K562 (cell line): Measurements from ENCODE around the gene SYN1. TPM values are rescaled to one million over a fixed set of nuclear protein-coding genes. Genes with fewer than 3 reads are reported as not detected.

Source experiments
- FIP1L1 ChIP-seq: fragments of 200-400 bp; formaldehyde crosslinking; IDR thresholded peaks from 2 replicates; pipeline ENCODE4 v1.6.1; 2018; ENCODE audit warnings: mild to moderate bottlenecking, low read depth, low read length; ENCODE audit not compliant: poor library complexity, severe bottlenecking
- KLF16 ChIP-seq: IDR thresholded peaks from 2 replicates; pipeline ENCODE4 v1.6.1; 2016; ENCODE audit warnings: antibody characterized with exemption
- MTA3 ChIP-seq: fragments of 450-650 bp; formaldehyde crosslinking; IDR thresholded peaks from 2 replicates; pipeline ENCODE4 v1.6.1; 2017; ENCODE audit warnings: mild to moderate bottlenecking, borderline replicate concordance
- TCF7 ChIP-seq: sonication (generic); IDR thresholded peaks from 2 replicates; pipeline ENCODE4 v1.6.1; 2016; ENCODE audit warnings: antibody characterized with exemption, borderline replicate concordance
- ZNF408 ChIP-seq: fragments of 250-450 bp; sonication (Bioruptor Pico); IDR thresholded peaks from 2 replicates; pipeline ENCODE4 v1.4.0; 2020; ENCODE audit warnings: low read depth, mild to moderate bottlenecking, moderate library complexity
- ZNF76 ChIP-seq: fragments of 250-450 bp; sonication (Bioruptor Pico); IDR thresholded peaks from 2 replicates; pipeline ENCODE4 v1.4.0; 2020; ENCODE audit warnings: mild to moderate bottlenecking, moderate library complexity, borderline replicate concordance
- polyA plus RNA-seq, 8 experiments: library from polyadenylated mRNA; depleted of rRNA in 4 of 8; stranded (reverse) in 5 of 8; unstranded in 3 of 8; fragments of >200 nt; fragmentation: Nextera tagmentation in 2 of 8; fragmentation: Illumina TruSeq in 1 of 8; extraction: Ambion mirVana in 2 of 8; extraction: Trizol in 1 of 8; gene quantifications; 2 replicates each; pipeline versions ENCODE4 v1.2.1 to v1.2.3, GENCODE V29; 2011 to 2014; ENCODE audit warnings: inconsistent platforms in 1 of 8, missing spikeins in 1 of 8
- total RNA-seq, 7 experiments: library from RNA; depleted of rRNA in 6 of 7; stranded (reverse); fragments of >200 nt in 6 of 7; fragmentation: Illumina TruSeq in 2 of 7; extraction: Trizol in 2 of 7; gene quantifications; 2 replicates each; pipeline versions ENCODE4 v1.2.1 to v1.2.3, GENCODE V29; 2011 to 2021; ENCODE audit warnings: low replicate concordance in 1 of 7
- TF ChIP-seq, protein P1 (sequence below), 2 experiments: fragments of 450-650 bp in 1 of 2; sonication (generic) in 1 of 2; formaldehyde crosslinking in 1 of 2; IDR thresholded peaks; 2 replicates each; pipeline versions ENCODE4 v1.7.1 to v1.9.0; 2016 to 2022; ENCODE audit warnings: inconsistent platforms in 1 of 2, mild to moderate bottlenecking in 1 of 2, missing genetic modification reagents in 1 of 2
- TF ChIP-seq, protein P2 (sequence below): fragments of 450-650 bp; IDR thresholded peaks from 2 replicates; pipeline ENCODE4 v1.7.1; 2018; ENCODE audit warnings: mild to moderate bottlenecking, low read depth; ENCODE audit not compliant: partially characterized antibody
- TF ChIP-seq, protein P3 (sequence below), 2 experiments: fragments of 450-650 bp; IDR thresholded peaks; 2 replicates each; pipeline ENCODE4 v1.6.1; 2016
- TF ChIP-seq, protein P4 (sequence below): sonication (generic); formaldehyde crosslinking; IDR thresholded peaks from 2 replicates; pipeline ENCODE4 v1.8.1; 2023; ENCODE audit warnings: mild to moderate bottlenecking, missing genetic modification reagents

Gene SYN1
- total and polyA plus RNA-seq, 9 of the 15 experiments (the other 6 are each of a cell fraction or from before 2014, with no cell fraction given), result 0.01 to 0.28 (median 0.18) TPM; not detected in 2

DNA sequence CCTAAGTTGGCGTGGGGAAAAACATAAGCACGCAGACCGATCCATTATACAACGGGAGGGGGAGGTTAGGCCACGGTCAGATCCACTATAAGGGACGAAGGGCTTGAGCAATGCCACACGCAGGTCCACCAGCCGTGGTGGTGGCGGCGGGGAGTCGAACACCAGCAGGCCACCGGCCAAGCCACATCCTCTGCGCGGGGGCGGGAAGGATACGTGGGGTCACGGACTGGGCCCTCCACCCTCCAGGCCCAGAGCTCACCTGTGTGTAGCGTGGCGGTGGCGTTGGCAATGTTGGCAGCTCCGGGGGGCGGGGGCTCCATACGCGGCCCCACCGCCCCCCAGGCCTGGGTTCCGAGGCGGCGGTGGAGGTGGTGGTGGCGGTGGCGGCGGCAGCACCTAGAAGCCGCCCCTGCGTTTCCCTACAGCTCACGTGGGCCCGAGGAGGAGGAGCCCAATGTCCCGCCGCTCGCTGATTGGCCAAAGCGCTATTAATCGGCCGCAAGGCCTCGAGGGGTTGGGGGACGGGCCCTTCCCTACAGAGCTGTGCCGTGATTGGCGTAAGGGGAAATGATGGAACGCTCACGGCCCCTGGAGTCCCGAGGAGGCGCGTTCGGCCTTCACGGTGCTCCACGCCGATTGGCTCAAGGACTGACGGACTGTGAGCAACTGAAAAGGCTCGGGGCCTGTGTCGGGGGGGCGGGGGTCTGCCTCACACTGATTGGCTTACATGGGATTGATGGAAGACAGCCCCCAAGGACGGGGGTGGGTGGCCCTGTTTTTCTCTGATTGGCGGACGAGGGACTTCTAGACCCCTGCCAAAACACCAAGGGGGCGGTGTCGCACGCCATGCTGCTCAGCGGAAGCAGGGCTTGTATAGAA lies 30.7 kb upstream of the SYN1 start, which contains the start of gene ELK1 (continued):
- TF ChIP-seq, protein P1, sequence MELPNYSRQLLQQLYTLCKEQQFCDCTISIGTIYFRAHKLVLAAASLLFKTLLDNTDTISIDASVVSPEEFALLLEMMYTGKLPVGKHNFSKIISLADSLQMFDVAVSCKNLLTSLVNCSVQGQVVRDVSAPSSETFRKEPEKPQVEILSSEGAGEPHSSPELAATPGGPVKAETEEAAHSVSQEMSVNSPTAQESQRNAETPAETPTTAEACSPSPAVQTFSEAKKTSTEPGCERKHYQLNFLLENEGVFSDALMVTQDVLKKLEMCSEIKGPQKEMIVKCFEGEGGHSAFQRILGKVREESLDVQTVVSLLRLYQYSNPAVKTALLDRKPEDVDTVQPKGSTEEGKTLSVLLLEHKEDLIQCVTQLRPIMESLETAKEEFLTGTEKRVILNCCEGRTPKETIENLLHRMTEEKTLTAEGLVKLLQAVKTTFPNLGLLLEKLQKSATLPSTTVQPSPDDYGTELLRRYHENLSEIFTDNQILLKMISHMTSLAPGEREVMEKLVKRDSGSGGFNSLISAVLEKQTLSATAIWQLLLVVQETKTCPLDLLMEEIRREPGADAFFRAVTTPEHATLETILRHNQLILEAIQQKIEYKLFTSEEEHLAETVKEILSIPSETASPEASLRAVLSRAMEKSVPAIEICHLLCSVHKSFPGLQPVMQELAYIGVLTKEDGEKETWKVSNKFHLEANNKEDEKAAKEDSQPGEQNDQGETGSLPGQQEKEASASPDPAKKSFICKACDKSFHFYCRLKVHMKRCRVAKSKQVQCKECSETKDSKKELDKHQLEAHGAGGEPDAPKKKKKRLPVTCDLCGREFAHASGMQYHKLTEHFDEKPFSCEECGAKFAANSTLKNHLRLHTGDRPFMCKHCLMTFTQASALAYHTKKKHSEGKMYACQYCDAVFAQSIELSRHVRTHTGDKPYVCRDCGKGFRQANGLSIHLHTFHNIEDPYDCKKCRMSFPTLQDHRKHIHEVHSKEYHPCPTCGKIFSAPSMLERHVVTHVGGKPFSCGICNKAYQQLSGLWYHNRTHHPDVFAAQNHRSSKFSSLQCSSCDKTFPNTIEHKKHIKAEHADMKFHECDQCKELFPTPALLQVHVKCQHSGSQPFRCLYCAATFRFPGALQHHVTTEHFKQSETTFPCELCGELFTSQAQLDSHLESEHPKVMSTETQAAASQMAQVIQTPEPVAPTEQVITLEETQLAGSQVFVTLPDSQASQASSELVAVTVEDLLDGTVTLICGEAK (IDR thresholded peaks at IDR 0.05), result no peak
- TF ChIP-seq, protein P1 (CRISPR knock-in tag; IDR thresholded peaks at IDR 0.05), result no peak
- TF ChIP-seq MTA3, result no peak
- TF ChIP-seq, protein P2, sequence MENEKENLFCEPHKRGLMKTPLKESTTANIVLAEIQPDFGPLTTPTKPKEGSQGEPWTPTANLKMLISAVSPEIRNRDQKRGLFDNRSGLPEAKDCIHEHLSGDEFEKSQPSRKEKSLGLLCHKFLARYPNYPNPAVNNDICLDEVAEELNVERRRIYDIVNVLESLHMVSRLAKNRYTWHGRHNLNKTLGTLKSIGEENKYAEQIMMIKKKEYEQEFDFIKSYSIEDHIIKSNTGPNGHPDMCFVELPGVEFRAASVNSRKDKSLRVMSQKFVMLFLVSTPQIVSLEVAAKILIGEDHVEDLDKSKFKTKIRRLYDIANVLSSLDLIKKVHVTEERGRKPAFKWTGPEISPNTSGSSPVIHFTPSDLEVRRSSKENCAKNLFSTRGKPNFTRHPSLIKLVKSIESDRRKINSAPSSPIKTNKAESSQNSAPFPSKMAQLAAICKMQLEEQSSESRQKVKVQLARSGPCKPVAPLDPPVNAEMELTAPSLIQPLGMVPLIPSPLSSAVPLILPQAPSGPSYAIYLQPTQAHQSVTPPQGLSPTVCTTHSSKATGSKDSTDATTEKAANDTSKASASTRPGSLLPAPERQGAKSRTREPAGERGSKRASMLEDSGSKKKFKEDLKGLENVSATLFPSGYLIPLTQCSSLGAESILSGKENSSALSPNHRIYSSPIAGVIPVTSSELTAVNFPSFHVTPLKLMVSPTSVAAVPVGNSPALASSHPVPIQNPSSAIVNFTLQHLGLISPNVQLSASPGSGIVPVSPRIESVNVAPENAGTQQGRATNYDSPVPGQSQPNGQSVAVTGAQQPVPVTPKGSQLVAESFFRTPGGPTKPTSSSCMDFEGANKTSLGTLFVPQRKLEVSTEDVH, result no peak
- no peak for TF ChIP-seq ZNF408
- TF ChIP-seq FIP1L1, result no peak
- no peak for TF ChIP-seq TCF7
- no peak for TF ChIP-seq ZNF76 (CRISPR knock-in tag)
- no peak for TF ChIP-seq KLF16
- TF ChIP-seq, protein P3, sequence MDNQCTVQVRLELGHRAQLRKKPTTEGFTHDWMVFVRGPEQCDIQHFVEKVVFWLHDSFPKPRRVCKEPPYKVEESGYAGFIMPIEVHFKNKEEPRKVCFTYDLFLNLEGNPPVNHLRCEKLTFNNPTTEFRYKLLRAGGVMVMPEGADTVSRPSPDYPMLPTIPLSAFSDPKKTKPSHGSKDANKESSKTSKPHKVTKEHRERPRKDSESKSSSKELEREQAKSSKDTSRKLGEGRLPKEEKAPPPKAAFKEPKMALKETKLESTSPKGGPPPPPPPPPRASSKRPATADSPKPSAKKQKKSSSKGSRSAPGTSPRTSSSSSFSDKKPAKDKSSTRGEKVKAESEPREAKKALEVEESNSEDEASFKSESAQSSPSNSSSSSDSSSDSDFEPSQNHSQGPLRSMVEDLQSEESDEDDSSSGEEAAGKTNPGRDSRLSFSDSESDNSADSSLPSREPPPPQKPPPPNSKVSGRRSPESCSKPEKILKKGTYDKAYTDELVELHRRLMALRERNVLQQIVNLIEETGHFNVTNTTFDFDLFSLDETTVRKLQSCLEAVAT (IDR thresholded peaks at IDR 0.05), result no peak
- TF ChIP-seq, protein P4, sequence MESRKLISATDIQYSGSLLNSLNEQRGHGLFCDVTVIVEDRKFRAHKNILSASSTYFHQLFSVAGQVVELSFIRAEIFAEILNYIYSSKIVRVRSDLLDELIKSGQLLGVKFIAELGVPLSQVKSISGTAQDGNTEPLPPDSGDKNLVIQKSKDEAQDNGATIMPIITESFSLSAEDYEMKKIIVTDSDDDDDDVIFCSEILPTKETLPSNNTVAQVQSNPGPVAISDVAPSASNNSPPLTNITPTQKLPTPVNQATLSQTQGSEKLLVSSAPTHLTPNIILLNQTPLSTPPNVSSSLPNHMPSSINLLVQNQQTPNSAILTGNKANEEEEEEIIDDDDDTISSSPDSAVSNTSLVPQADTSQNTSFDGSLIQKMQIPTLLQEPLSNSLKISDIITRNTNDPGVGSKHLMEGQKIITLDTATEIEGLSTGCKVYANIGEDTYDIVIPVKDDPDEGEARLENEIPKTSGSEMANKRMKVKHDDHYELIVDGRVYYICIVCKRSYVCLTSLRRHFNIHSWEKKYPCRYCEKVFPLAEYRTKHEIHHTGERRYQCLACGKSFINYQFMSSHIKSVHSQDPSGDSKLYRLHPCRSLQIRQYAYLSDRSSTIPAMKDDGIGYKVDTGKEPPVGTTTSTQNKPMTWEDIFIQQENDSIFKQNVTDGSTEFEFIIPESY (CRISPR knock-in tag), result no peak
